GM12873 (cell line): Measurements from ENCODE around the gene MYL10.

Experiments used
- CTCF ChIP-seq: IDR thresholded peaks from 2 replicates; pipeline ENCODE4 v1.5.1; 2012; ENCODE audit warnings: low read depth, mild to moderate bottlenecking, moderate library complexity, low read length, control low read depth; ENCODE audit not compliant: insufficient read depth; ENCODE audit errors: missing control alignments

Gene MYL10

GRCh38 chr7:101599787-101600186, 29.3 kb downstream of the MYL10 start:
- no peak for TF ChIP-seq CTCF

DNA sequence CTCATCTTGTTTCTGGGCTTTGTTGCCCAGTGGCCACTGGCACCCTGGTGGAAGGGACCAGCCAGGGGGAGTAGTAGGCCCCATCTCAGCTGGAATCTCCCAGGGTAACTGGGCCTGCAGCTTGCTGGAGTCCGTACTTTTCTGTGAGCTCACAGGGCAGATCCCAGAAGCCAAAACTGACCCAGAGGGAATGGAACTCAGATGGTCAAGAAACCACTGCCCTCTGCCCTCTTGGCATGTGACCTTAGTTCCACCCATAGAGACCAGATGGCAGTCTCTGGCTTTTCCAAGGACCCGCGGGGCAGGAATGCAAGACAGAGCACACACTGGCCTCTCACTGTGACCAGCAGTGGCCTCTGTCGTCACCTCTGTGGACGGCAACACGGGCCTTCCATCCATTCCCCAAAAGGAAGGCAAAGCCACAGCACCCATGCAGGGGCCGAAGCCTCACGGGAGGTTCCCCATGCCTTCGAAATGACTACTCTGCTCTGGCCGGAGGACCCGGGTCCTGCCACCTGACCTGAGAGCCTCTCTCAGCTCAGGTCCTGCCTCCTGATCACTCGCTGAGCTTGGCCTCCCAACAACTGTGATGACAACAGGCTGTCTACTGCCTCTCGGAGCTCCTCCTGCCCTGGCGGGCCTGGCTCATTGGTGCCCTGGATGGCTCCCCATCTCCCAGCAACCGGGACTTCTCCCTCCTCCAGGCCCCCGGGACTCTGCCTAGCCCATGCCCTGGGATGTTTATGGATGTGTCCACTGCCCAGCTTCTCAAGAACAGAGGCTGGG, 29.9 kb downstream of the MYL10 start:
- no peak for TF ChIP-seq CTCF

DNA sequence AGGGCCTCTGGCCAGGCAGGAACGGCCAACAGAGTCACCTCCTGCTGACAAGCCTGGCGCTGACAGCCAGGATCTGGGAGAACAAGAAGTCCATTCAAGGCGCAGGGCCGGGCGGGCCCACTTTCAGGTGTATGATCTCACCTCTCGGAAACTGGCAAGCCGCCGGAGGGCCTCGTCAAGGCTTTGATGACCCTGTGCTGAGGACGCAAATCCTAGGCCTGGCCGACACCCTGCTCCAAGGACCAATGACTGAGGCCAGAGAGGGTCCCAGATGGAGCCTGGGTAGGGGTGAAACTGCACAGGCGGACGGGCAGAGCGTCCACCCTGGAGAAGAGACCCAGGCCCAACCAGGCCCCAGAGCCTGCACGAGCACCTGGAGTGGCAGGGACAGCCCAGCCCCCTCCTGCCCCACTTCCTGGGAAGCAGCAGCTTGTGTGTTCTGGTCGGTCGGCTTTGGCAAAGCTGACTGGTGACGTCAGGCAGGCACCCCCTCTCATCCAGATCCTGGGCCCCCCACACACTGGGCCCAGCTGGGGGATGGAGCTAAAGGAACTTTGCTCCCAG, 30.6 kb downstream of the MYL10 start:
- TF ChIP-seq CTCF = no peak

DNA sequence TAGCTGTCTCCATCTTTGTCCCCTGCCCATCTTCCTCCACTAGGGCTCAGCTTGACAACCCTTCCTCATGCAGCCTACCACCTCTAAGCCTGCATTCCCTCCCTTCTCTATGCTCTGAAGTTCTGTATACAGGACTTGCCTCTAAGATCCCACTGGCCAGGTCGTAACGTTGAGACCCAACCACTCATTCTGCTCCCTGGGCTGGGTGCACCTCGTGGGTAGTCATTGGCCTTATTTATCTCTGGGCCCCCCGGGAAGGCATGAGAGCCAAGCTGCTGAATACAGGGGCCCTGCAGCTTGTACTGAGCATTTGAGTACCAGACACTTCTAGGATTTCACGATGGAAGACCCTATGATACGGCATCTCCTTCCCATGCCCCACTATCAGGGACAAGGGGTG, 31.2 kb downstream of the MYL10 start:
- TF ChIP-seq CTCF = no peak

DNA sequence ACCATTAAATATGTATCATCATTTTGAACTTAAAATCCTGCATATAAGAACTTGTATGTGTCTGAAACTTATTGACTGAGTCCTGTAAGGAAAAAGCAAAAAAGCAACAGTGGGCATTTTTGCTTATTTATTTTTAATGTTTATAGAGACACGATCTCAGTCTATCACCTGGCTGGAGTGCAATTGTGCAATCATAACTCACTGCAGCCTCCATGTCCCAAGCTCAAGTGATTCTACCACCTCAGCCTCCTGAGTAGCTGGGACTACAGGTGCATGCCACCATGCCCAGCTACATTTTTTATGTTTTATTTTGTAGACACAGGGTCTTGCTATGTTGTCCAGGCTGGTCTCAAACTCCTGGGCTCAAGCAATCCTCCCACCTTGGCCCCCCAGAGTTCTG, 32.2 kb downstream of the MYL10 start:
- no peak for TF ChIP-seq CTCF

DNA sequence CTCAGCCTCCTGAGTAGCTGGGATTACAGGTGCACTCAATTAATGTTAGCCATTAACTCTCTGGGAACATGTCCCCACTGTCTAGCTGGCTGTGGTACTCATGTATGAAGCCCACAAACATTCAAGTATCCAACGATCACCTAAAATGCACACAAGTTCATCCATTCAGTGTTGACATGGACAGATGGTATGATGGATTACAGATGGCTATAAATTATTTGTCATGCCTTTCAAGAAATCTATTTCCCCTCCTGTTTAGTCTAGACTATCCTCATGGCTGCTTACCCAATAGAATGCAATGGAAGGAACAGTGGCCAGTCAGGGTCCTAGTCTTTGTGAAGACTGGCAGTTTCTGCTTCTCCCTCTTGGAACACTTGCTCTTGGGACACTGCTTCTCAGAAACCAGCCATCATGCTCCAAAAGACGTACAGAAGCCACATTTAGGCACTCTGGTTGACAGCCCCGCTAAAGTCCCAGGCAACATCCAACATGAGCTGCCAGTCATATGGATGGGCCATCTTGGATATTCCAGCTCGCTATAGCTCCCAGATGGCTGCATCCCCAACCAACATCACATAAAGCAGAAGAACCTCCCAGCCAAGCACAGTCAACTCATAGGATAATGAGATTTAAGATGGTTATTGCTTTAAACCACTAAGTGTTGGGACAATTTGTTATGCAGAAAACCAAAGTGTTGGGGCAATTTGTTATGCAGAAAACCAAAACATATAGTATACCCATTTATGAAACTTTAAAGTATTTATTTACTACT, 33.1 kb downstream of the MYL10 start:
- TF ChIP-seq CTCF = no peak

GRCh38 chr7:101595246-101595645, 33.9 kb downstream of the MYL10 start:
- no peak for TF ChIP-seq CTCF
